ENCODE measurements around the gene TAS2R42.

TAS2R42 gene

GRCh38 chr12:11186837-11187236 is at the start of gene TAS2R42:
Gene TAS2R42, minus strand, starts transcription at chr12:11186937. Its CDS starts 0 bp downstream, at chr12:11186937.
- no peak for DNase-seq

GRCh38 chr12:11233532-11233931 is 46.8 kb upstream of the TAS2R42 start:
- no peak for DNase-seq

- DNase-seq: no peak
These were observed 41.7 kb upstream of the TAS2R42 start for GRCh38 chr12:11228296-11228879.

- DNase-seq: no peak
These were observed 40.6 kb upstream of the TAS2R42 start for GRCh38 chr12:11227373-11227772.

- DNase-seq: no peak
These were observed 22.4 kb upstream of the TAS2R42 start for GRCh38 chr12:11209113-11209512.

GRCh38 chr12:11204173-11204572 is 17.4 kb upstream of the TAS2R42 start:
- no peak for DNase-seq

GRCh38 chr12:11202811-11203210 is 16.1 kb upstream of the TAS2R42 start:
- DNase-seq: no peak

- DNase-seq: peak; percentile 7
These were observed 3.7 kb downstream of the TAS2R42 start for GRCh38 chr12:11183011-11183410.

GRCh38 chr12:11182529-11182928 is 4.2 kb downstream of the TAS2R42 start:
- no peak for DNase-seq

GRCh38 chr12:11178250-11178649 is 8.5 kb downstream of the TAS2R42 start:
- no peak for DNase-seq

- peak; percentile 17 for DNase-seq
These were observed 12.7 kb downstream of the TAS2R42 start for GRCh38 chr12:11174022-11174421.

GRCh38 chr12:11171969-11172675 is 14.6 kb downstream of the TAS2R42 start:
- DNase-seq: peak; percentile 73

- peak; percentile 79 for DNase-seq
These were observed 15.4 kb downstream of the TAS2R42 start, which contains the start of gene SMIM10L1 for GRCh38 chr12:11171145-11171968. Gene SMIM10L1, plus strand, starts transcription at chr12:11171194. Its CDS starts 163 bp downstream, at chr12:11171357.

GRCh38 chr12:11170810-11171144 is 16.0 kb downstream of the TAS2R42 start:
- no peak for DNase-seq

GRCh38 chr12:11166300-11166699 is 20.4 kb downstream of the TAS2R42 start:
- DNase-seq: no peak

- no peak for DNase-seq
These were observed 22.4 kb downstream of the TAS2R42 start for GRCh38 chr12:11164384-11164783.

GRCh38 chr12:11162502-11162901 is 24.2 kb downstream of the TAS2R42 start:
- no peak for DNase-seq

- no peak for DNase-seq
These were observed 27.8 kb downstream of the TAS2R42 start for GRCh38 chr12:11158885-11159444.

- DNase-seq: no peak
These were observed 32.3 kb downstream of the TAS2R42 start for GRCh38 chr12:11154400-11154925.

- no peak for DNase-seq
These were observed 34.0 kb downstream of the TAS2R42 start for GRCh38 chr12:11152725-11153124.

GRCh38 chr12:11150832-11151231 is 35.9 kb downstream of the TAS2R42 start:
- DNase-seq: no peak

- no peak for DNase-seq
These were observed 39.3 kb downstream of the TAS2R42 start for GRCh38 chr12:11147420-11147819.

GRCh38 chr12:11144297-11144696 is 42.4 kb downstream of the TAS2R42 start:
- no peak for DNase-seq

All from NCI-H1417 treated with DMSO at 0.1 percent for 48 hours (cell line).